CD14-positive monocyte (primary cell): Measurements from ENCODE around the gene PTPRN2. TPM values are rescaled to one million over a fixed set of nuclear protein-coding genes. Genes with fewer than 3 reads are reported as not detected.

Source experiments
- DNase-seq, 3 donors: peaks; one replicate each; pipeline ENCODE4 v3.0.0-alpha.2; 2011 to 2022
- H2AFZ ChIP-seq: 2 replicates; pipeline ENCODE4 v1.6.0; 2012; ENCODE audit warnings: mild to moderate bottlenecking, low read depth, low read length, inconsistent platforms; ENCODE audit not compliant: insufficient read depth, poor library complexity, severe bottlenecking
- H3K27ac ChIP-seq, 2 donors: 1 replicate in 1 of 2; 2 replicates in 1 of 2; pipeline ENCODE4 v1.5.1; 2012 to 2013; ENCODE audit warnings: low read length in 2 of 2, control low read depth in 1 of 2, inconsistent platforms in 1 of 2, low read depth in 1 of 2, mild to moderate bottlenecking in 1 of 2
- H3K27me3 ChIP-seq, 2 donors: one replicate each; pipeline versions ENCODE4 v1.6.0 to v1.6.1; 2011 to 2013; ENCODE audit warnings: low read length in 2 of 2; ENCODE audit not compliant: control insufficient read depth in 2 of 2, insufficient read depth in 2 of 2
- H3K36me3 ChIP-seq, 2 donors: replicated peaks in 1 of 2; 1 replicate in 1 of 2; 2 replicates in 1 of 2; pipeline versions ENCODE4 v1.5.1 to v1.6.1; 2012 to 2013; ENCODE audit warnings: low read length in 2 of 2, control low read depth in 1 of 2, inconsistent platforms in 1 of 2, mild to moderate bottlenecking in 1 of 2; ENCODE audit not compliant: insufficient read depth in 2 of 2, control insufficient read depth in 1 of 2
- H3K4me1 ChIP-seq, 2 donors: 1 replicate in 1 of 2; 2 replicates in 1 of 2; pipeline versions ENCODE4 v1.5.1 to v1.6.1; 2012 to 2013; ENCODE audit warnings: low read length in 2 of 2, control low read depth in 1 of 2, inconsistent platforms in 1 of 2, mild to moderate bottlenecking in 1 of 2, moderate library complexity in 1 of 2; ENCODE audit not compliant: insufficient read depth in 2 of 2, control insufficient read depth in 1 of 2
- H3K4me2 ChIP-seq: replicated peaks from 2 replicates; pipeline ENCODE3; 2012; ENCODE audit warnings: low read length, moderate library complexity, mild to moderate bottlenecking; ENCODE audit not compliant: poor library complexity, severe bottlenecking; ENCODE audit errors: extremely low read depth
- H3K4me3 ChIP-seq, 3 experiments: fragments of 200-600 bp in 1 of 3; sonication (generic) in 1 of 3; replicated peaks in 1 of 3; 1 replicate in 2 of 3; 2 replicates in 1 of 3; pipeline ENCODE4 v1.5.1; 2011 to 2013; ENCODE audit warnings: low read length in 3 of 3, mild to moderate bottlenecking in 3 of 3, control low read depth in 2 of 3, low read depth in 2 of 3, inconsistent platforms in 1 of 3, moderate library complexity in 1 of 3
- H3K79me2 ChIP-seq: 2 replicates; pipeline ENCODE4 v1.6.0; 2012; ENCODE audit warnings: mild to moderate bottlenecking, control low read depth, inconsistent platforms, low read length, moderate library complexity; ENCODE audit not compliant: insufficient read depth
- H3K9ac ChIP-seq: 2 replicates; pipeline ENCODE4 v1.6.0; 2017; ENCODE audit warnings: low read length, mild to moderate bottlenecking; ENCODE audit not compliant: insufficient read depth, poor library complexity, severe bottlenecking
- H3K9me3 ChIP-seq, 2 donors: replicated peaks in 1 of 2; 1 replicate in 1 of 2; 2 replicates in 1 of 2; pipeline versions ENCODE4 v1.5.1 to v1.6.1; 2012 to 2013; ENCODE audit warnings: low read length in 2 of 2, control low read depth in 1 of 2; ENCODE audit not compliant: control insufficient read depth in 1 of 2, insufficient read depth in 1 of 2
- H4K20me1 ChIP-seq: 2 replicates; pipeline ENCODE4 v1.6.0; 2012; ENCODE audit warnings: mild to moderate bottlenecking, low read length, control low read depth, moderate library complexity; ENCODE audit not compliant: insufficient read depth
- H3K27ac Mint-ChIP-seq, 7 donors: one replicate each; pipeline ENCODE4 v1.8.0; 2020; ENCODE audit warnings: mild to moderate bottlenecking in 7 of 7, mixed read lengths in 7 of 7, moderate library complexity in 6 of 7, inconsistent platforms in 2 of 7
- H3K27me3 Mint-ChIP-seq, 3 donors: one replicate each; pipeline ENCODE4 v1.8.0; 2021 to 2022; ENCODE audit warnings: low read depth in 3 of 3, mild to moderate bottlenecking in 3 of 3, mixed read lengths in 3 of 3, moderate library complexity in 3 of 3, inconsistent platforms in 1 of 3
- H3K36me3 Mint-ChIP-seq, 2 donors: one replicate each; pipeline ENCODE4 v1.8.0; 2020; ENCODE audit warnings: mixed read lengths in 2 of 2, inconsistent platforms in 1 of 2, mild to moderate bottlenecking in 1 of 2
- H3K4me1 Mint-ChIP-seq: one replicate; pipeline ENCODE4 v1.8.0; 2020; ENCODE audit warnings: mild to moderate bottlenecking, mixed read lengths
- H3K4me3 Mint-ChIP-seq, 2 donors: one replicate each; pipeline ENCODE4 v1.8.0; 2020; ENCODE audit warnings: mild to moderate bottlenecking in 2 of 2, mixed read lengths in 2 of 2, moderate library complexity in 1 of 2
- H3K9me3 Mint-ChIP-seq, 7 donors: one replicate each; pipeline ENCODE4 v1.8.0; 2020 to 2022; ENCODE audit warnings: mixed read lengths in 7 of 7, mild to moderate bottlenecking in 6 of 7, moderate library complexity in 6 of 7, inconsistent platforms in 2 of 7
- CTCF ChIP-seq: fragments of 200-600 bp; IDR thresholded peaks from one replicate; pipeline ENCODE4 v1.8.0; 2022; ENCODE audit warnings: antibody characterized with exemption, mild to moderate bottlenecking
- WGBS: methylation state at CpG from one replicate; pipeline ENCODE4 v1.1.5; 2013; ENCODE audit warnings: missing lambda C conversion rate; ENCODE audit not compliant: insufficient coverage; 5-methylcytosine and 5-hydroxymethylcytosine counted together
- intact Hi-C, 2 donors: fragments of 100-400 bp; cut with micrococcal nuclease; formaldehyde crosslinking; loops; one replicate each; pipeline versions ENCODE4 v1.15.0 to v1.15.1; 2023
- polyA plus RNA-seq, 3 donors: library from polyadenylated mRNA; depleted of rRNA in 1 of 3; unstranded in 2 of 3; stranded (reverse) in 1 of 3; fragments of 300-500 nt in 2 of 3; fragments of >200 nt in 1 of 3; fragmentation: Illumina TruSeq in 2 of 3; gene quantifications; 1 replicate in 2 of 3; 2 replicates in 1 of 3; pipeline ENCODE4 v1.2.3, GENCODE V29; 2012 to 2021

The PTPRN2 gene
- polyA plus RNA-seq, 3 donors = 0.25 to 1.4 (median 0.97) TPM

DNA sequence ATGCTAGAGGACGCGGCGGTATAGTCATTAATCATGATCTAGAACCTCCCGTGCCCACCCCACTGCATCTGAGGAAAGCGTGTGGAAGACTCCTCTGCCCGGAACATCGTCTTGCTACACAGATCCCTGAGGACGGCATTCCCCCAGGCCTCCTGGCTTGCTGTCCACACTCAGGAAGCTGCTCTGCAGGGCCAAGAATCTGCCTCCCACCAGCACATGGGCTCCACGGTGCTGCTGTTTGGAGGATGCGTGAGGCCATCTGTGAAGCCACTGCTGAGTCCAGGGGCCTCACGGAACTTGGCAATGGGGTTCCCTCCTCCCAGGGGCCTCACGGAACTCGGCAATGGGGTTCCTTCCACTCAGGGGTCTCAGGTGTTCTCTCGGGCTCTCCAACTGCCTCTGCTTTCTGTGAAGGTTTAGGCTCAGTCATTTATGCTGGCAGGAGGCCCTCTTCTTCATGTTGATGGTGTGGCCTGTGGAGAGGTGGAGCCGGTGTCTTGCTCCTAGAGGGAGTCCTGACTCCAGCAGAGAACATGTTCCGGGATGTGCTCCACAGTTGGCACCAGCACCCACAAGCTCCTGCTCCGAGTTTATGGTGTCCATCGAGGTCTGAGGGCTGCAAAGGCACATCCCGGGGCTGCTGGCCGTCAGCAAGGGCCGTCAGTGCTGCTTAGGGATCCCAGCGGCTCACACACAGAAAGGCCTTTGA, 977.5 kb downstream of the PTPRN2 start:
- intact Hi-C loops = no loop called here
- H3K4me1 ChIP-seq = peaks cover 14 to 17% of the 10 kb centered on the region in 2 donors
- peaks cover 0 to 4% of the 10 kb centered on the region in 2 donors for H3K36me3 Mint-ChIP-seq
- peaks cover 0 to 32% of the 10 kb centered on the region in 2 donors for H3K27me3 ChIP-seq
- H3K36me3 ChIP-seq = no peaks in the 10 kb centered on the region
- H3K27me3 Mint-ChIP-seq = peaks cover 25 to 36% (median 26%) of the 10 kb centered on the region in 3 donors
- H2AFZ ChIP-seq = no peak overlapping the region
- DNase-seq = no peak
- H3K4me3 ChIP-seq = no peak overlapping the region
- H3K9me3 ChIP-seq = peaks cover 0 to 6% of the 10 kb centered on the region in 2 donors
- no peak overlapping the region for H3K4me2 ChIP-seq
- peak overlapping the region in 1 of 7 donors; percentile 1 for H3K27ac Mint-ChIP-seq
- no peak overlapping the region for H3K9ac ChIP-seq
- no peaks in the 10 kb centered on the region for H3K79me2 ChIP-seq
- peaks cover 2 to 12% (median 9%) of the 10 kb centered on the region in 7 donors for H3K9me3 Mint-ChIP-seq
- H3K4me3 Mint-ChIP-seq = no peak overlapping the region
- no peak overlapping the region for H3K27ac ChIP-seq
- peaks cover 5% of the 10 kb centered on the region for H3K4me1 Mint-ChIP-seq
- no peak for TF ChIP-seq CTCF
- H4K20me1 ChIP-seq = no peaks in the 10 kb centered on the region
- WGBS = 93% methylated on average over 19 of the region's 22 CpGs

- H3K4me2 ChIP-seq = no peak overlapping the region
- no peaks in the 10 kb centered on the region for H4K20me1 ChIP-seq
- peaks cover 14 to 17% of the 10 kb centered on the region in 2 donors for H3K4me1 ChIP-seq
- WGBS = 89% methylated on average over 8 of the region's 15 CpGs
- intact Hi-C loops = no loop called here
- Mint-ChIP-seq H3K4me3 (no peak overlapping the region), H3K27me3 (peaks cover 24 to 34% (median 24%) of the 10 kb centered on the region in 3 donors), H3K9me3 (peaks cover 2 to 12% (median 9%) of the 10 kb centered on the region in 7 donors), H3K27ac (no peak overlapping the region), H3K36me3 (peaks cover 0 to 4% of the 10 kb centered on the region in 2 donors), H3K4me1 (peaks cover 5% of the 10 kb centered on the region)
- DNase-seq = no peak
- H3K9me3 ChIP-seq = peaks cover 0 to 6% of the 10 kb centered on the region in 2 donors
- TF ChIP-seq CTCF = no peak
- no peak overlapping the region for H3K27ac ChIP-seq
- peaks cover 0 to 29% of the 10 kb centered on the region in 2 donors for H3K27me3 ChIP-seq
- no peak overlapping the region for H3K4me3 ChIP-seq
- no peak overlapping the region for H3K9ac ChIP-seq
- H3K36me3 ChIP-seq = no peaks in the 10 kb centered on the region
- no peaks in the 10 kb centered on the region for H3K79me2 ChIP-seq
- H2AFZ ChIP-seq = no peak overlapping the region
Measured at GRCh38 chr7:157609516-157609915, 978.1 kb downstream of the PTPRN2 start.
